ENCODE data around the gene RNASE8. TPM values are rescaled to one million over a fixed set of nuclear protein-coding genes. Genes with fewer than 3 reads are reported as not detected.

The RNASE8 gene
- total RNA-seq, 1 experiment from 2014 or later = not detected

- Mint-ChIP-seq H3K9me3 (ENCODE audit: unreplicated experiment) (no peaks in the 10 kb centered on the region), H3K36me3 (ENCODE audit: insufficient read depth, unreplicated experiment) (no peaks in the 10 kb centered on the region), H3K4me1 (ENCODE audit: low read depth, unreplicated experiment) (no peaks in the 10 kb centered on the region), H3K27ac (ENCODE audit: unreplicated experiment) (no peak overlapping the region), H3K27me3 (ENCODE audit: insufficient read depth, unreplicated experiment) (no peaks in the 10 kb centered on the region), H3K4me3 (ENCODE audit: unreplicated experiment) (no peak overlapping the region)
- Histone ChIP-seq H3K36me3 (ENCODE audit: control insufficient read depth, insufficient read depth, low read length) (no peaks in the 10 kb centered on the region; the same call in 1 of the 2 replicates), H3K4me3 (ENCODE audit: low read depth, low read length) (no peak overlapping the region), H3K27me3 (replicated peaks; ENCODE audit: control insufficient read depth, insufficient read depth, low read length) (no peaks in the 10 kb centered on the region), H3K4me1 (no peaks in the 10 kb centered on the region), H3K9me3 (no peaks in the 10 kb centered on the region)
- TF ChIP-seq CTCF (IDR thresholded peaks at IDR 0.05; ENCODE audit: insufficient read depth in 1 of 2, low read depth in 1 of 2, low read length in 1 of 2, severe bottlenecking in 1 of 2, unreplicated experiment in 1 of 2) = no peak
- no peak for DNase-seq
- intact Hi-C loops (cut with micrococcal nuclease; ENCODE audit: unreplicated experiment) = no loop called here
- CTCF ChIA-PET = no interaction called here
- POLR2A ChIA-PET = no interaction called here
- no TSS peak for BruUV-seq (replicated peaks)
Measured at GRCh38 chr14:21078726-21079125, 21.1 kb downstream of the RNASE8 start.

- Mint-ChIP-seq H3K4me1 (ENCODE audit: low read depth, unreplicated experiment) (peaks cover 8% of the 10 kb centered on the region), H3K36me3 (ENCODE audit: insufficient read depth, unreplicated experiment) (peaks cover 5% of the 10 kb centered on the region), H3K4me3 (ENCODE audit: unreplicated experiment) (no peak overlapping the region), H3K27me3 (ENCODE audit: insufficient read depth, unreplicated experiment) (no peaks in the 10 kb centered on the region), H3K9me3 (ENCODE audit: unreplicated experiment) (no peaks in the 10 kb centered on the region), H3K27ac (ENCODE audit: unreplicated experiment) (no peak overlapping the region)
- Histone ChIP-seq H3K4me1 (no peaks in the 10 kb centered on the region; the same call in 1 of the 2 replicates), H3K9me3 (no peaks in the 10 kb centered on the region), H3K27me3 (replicated peaks; ENCODE audit: control insufficient read depth, insufficient read depth, low read length) (no peaks in the 10 kb centered on the region), H3K36me3 (ENCODE audit: control insufficient read depth, insufficient read depth, low read length) (no peaks in the 10 kb centered on the region; the same call in 1 of the 2 replicates), H3K4me3 (ENCODE audit: low read depth, low read length) (no peak overlapping the region)
- no peak for DNase-seq
- TF ChIP-seq CTCF (IDR thresholded peaks at IDR 0.05; ENCODE audit: insufficient read depth in 1 of 2, low read depth in 1 of 2, low read length in 1 of 2, severe bottlenecking in 1 of 2, unreplicated experiment in 1 of 2) = no peak
- CTCF ChIA-PET = no interaction called here
- POLR2A ChIA-PET = no interaction called here
- intact Hi-C loops (cut with micrococcal nuclease; ENCODE audit: unreplicated experiment) = no loop called here
- no TSS peak for BruUV-seq (replicated peaks)
Measured at GRCh38 chr14:21081521-21082142, 24.0 kb downstream of the RNASE8 start.

GRCh38 chr14:21083565-21084325, 26.1 kb downstream of the RNASE8 start:
- intact Hi-C loops (cut with micrococcal nuclease; ENCODE audit: unreplicated experiment) = no loop called here
- POLR2A ChIA-PET = no interaction called here
- Histone ChIP-seq H3K9me3 (no peaks in the 10 kb centered on the region), H3K36me3 (ENCODE audit: control insufficient read depth, insufficient read depth, low read length) (no peaks in the 10 kb centered on the region; the same call in 1 of the 2 replicates), H3K4me1 (no peaks in the 10 kb centered on the region; the same call in 1 of the 2 replicates), H3K27me3 (replicated peaks; ENCODE audit: control insufficient read depth, insufficient read depth, low read length) (no peaks in the 10 kb centered on the region), H3K4me3 (ENCODE audit: low read depth, low read length) (no peak overlapping the region)
- no peak for DNase-seq
- BruUV-seq (replicated peaks) = no TSS peak
- CTCF ChIA-PET = interaction anchor here (1.7 to 2.1 kb wide), 2 partner anchors 12 to 15 kb away, joined by 6 to 7 read pairs; no protein-coding TSS in a partner anchor
- TF ChIP-seq CTCF (IDR thresholded peaks at IDR 0.05; ENCODE audit: insufficient read depth in 1 of 2, low read depth in 1 of 2, low read length in 1 of 2, severe bottlenecking in 1 of 2, unreplicated experiment in 1 of 2) = no peak
- H3K4me1 Mint-ChIP-seq (ENCODE audit: low read depth, unreplicated experiment) = peaks cover 8% of the 10 kb centered on the region
- no peaks in the 10 kb centered on the region for H3K9me3 Mint-ChIP-seq (ENCODE audit: unreplicated experiment)
- H3K27ac Mint-ChIP-seq (ENCODE audit: unreplicated experiment) = no peak overlapping the region
- H3K4me3 Mint-ChIP-seq (ENCODE audit: unreplicated experiment) = no peak overlapping the region
- H3K36me3 Mint-ChIP-seq (ENCODE audit: insufficient read depth, unreplicated experiment) = peaks cover 7% of the 10 kb centered on the region
- no peaks in the 10 kb centered on the region for H3K27me3 Mint-ChIP-seq (ENCODE audit: insufficient read depth, unreplicated experiment)

Data from Caco-2 (cell line).